HG03025 (cell line): Measurements from ENCODE around the gene TMEM178A.
"Not testable (repeated sequence)": the region's sequence is repeated elsewhere in the genome, so short reads cannot be mapped to it uniquely, and the experiment has no call there.

Experiments used
- ATAC-seq: cut with Tn5 transposase; IDR thresholded peaks from one replicate; pipeline ENCODE4 v1.9.1; 2021; ENCODE audit warnings: mild to moderate bottlenecking, moderate library complexity; ENCODE audit not compliant: unreplicated experiment, low FRiP score

The TMEM178A gene

GRCh38 chr2:39665811-39666490, at the start of gene TMEM178A:
Gene TMEM178A, plus strand, starts transcription at chr2:39665917. Its CDS starts 58 bp downstream, at chr2:39665975.
- no peak for ATAC-seq

- no peak for ATAC-seq
Measured at GRCh38 chr2:39618236-39618635, 47.5 kb upstream of the TMEM178A start.

- no peak for ATAC-seq
Measured at GRCh38 chr2:39618736-39619135, 47.0 kb upstream of the TMEM178A start.

GRCh38 chr2:39620067-39620466, 45.6 kb upstream of the TMEM178A start:
- ATAC-seq, result no peak

- ATAC-seq, result no peak
Measured at GRCh38 chr2:39621596-39621995, 44.1 kb upstream of the TMEM178A start.

- no peak for ATAC-seq
Measured at GRCh38 chr2:39622860-39623259, 42.9 kb upstream of the TMEM178A start.

GRCh38 chr2:39623917-39624316, 41.8 kb upstream of the TMEM178A start:
- ATAC-seq, result no peak

- ATAC-seq, result no peak
Measured at GRCh38 chr2:39625193-39625926, 40.4 kb upstream of the TMEM178A start.

- no peak for ATAC-seq
Measured at GRCh38 chr2:39625927-39626270, 39.8 kb upstream of the TMEM178A start.

- not testable (repeated sequence) for ATAC-seq
Measured at GRCh38 chr2:39628346-39628745, 37.4 kb upstream of the TMEM178A start.

- ATAC-seq, result no peak
Measured at GRCh38 chr2:39629646-39630045, 36.1 kb upstream of the TMEM178A start.

GRCh38 chr2:39631256-39631655, 34.5 kb upstream of the TMEM178A start:
- no peak for ATAC-seq

- no peak for ATAC-seq
Measured at GRCh38 chr2:39631718-39632117, 34.0 kb upstream of the TMEM178A start.

- ATAC-seq, result no peak
Measured at GRCh38 chr2:39632876-39633275, 32.8 kb upstream of the TMEM178A start.

GRCh38 chr2:39636306-39636705, 29.4 kb upstream of the TMEM178A start:
- ATAC-seq, result no peak

- no peak for ATAC-seq
Measured at GRCh38 chr2:39638581-39638980, 27.1 kb upstream of the TMEM178A start.

- no peak for ATAC-seq
Measured at GRCh38 chr2:39640107-39640506, 25.6 kb upstream of the TMEM178A start.

- ATAC-seq, result no peak
Measured at GRCh38 chr2:39640681-39641080, 25.0 kb upstream of the TMEM178A start.

- no peak for ATAC-seq
Measured at GRCh38 chr2:39641635-39642034, 24.1 kb upstream of the TMEM178A start.

GRCh38 chr2:39642051-39642718, 23.5 kb upstream of the TMEM178A start:
- no peak for ATAC-seq

GRCh38 chr2:39645826-39646225, 19.9 kb upstream of the TMEM178A start:
- no peak for ATAC-seq

GRCh38 chr2:39646267-39646666, 19.4 kb upstream of the TMEM178A start:
- no peak for ATAC-seq
